ENCODE data around the gene IFI44. TPM values are rescaled to one million over a fixed set of nuclear protein-coding genes. Genes with fewer than 3 reads are reported as not detected.
A peak's percentile ranks its signal among the peaks of the same experiment; 100 is the strongest.

The IFI44 gene
- total and polyA plus RNA-seq, 2 donors (not counting 3 experiments of a cell fraction or from before 2014, with no cell fraction given): 11.8 to 12.3 TPM

- no TSS peak for BruUV-seq (replicated peaks)
- Histone ChIP-seq H3K9me1 (replicated peaks; ENCODE audit: control insufficient read depth, extremely low read depth, insufficient read depth, low read length) (no peaks in the 10 kb centered on the region), H3K4me3 (replicated peaks in 1 of 3; ENCODE audit: insufficient read depth in 1 of 3, low read depth in 1 of 3, low read length in 3 of 3) (no peak overlapping the region), H3K9ac (replicated peaks; ENCODE audit: extremely low read depth, insufficient read depth, low read length) (no peak overlapping the region), H3K9me3 (replicated peaks; ENCODE audit: control insufficient read depth, insufficient read depth, low read length) (no peaks in the 10 kb centered on the region), H3K4me2 (ENCODE audit: insufficient read depth, low read length) (no peak overlapping the region), H4K20me1 (replicated peaks; ENCODE audit: control insufficient read depth, extremely low read depth, insufficient read depth, low read length) (no peaks in the 10 kb centered on the region), H3K4me1 (ENCODE audit: control insufficient read depth, extremely low read depth, insufficient read depth, low read length) (no peaks in the 10 kb centered on the region), H3K27me3 (ENCODE audit: control insufficient read depth in 2 of 2, insufficient read depth in 2 of 2, low read length in 2 of 2) (no peaks in the 10 kb centered on the region), H3K36me3 (ENCODE audit: control insufficient read depth in 2 of 2, extremely low read depth in 1 of 2, insufficient read depth in 2 of 2, low read length in 2 of 2) (no peaks in the 10 kb centered on the region), H3K27ac (ENCODE audit: insufficient read depth, low read depth, low read length) (no peak overlapping the region), H2AFZ (ENCODE audit: low read depth, low read length) (peak overlapping the region; percentile 44), H3K79me2 (ENCODE audit: control insufficient read depth, insufficient read depth, low read length) (no peaks in the 10 kb centered on the region)
- intact Hi-C loops (cut with micrococcal nuclease) (no loop called here), dilution Hi-C loops (cut with MboI; ENCODE audit: extremely low pct_ligation_motif_present, low sequenced_read_pairs) (no loop called here)
- TF ChIP-seq CTCF (IDR thresholded peaks at IDR 0.05; ENCODE audit: extremely low read depth in 1 of 2, insufficient read depth in 1 of 2, low read depth in 1 of 2, low read length in 2 of 2) (no peak), FOS (IDR thresholded peaks at IDR 0.05; ENCODE audit: borderline replicate concordance, insufficient read depth, low read length) (no peak), EZH2 (IDR thresholded peaks at IDR 0.05; ENCODE audit: borderline replicate concordance, low read depth, low read length, severe bottlenecking) (no peak), MYC (IDR thresholded peaks at IDR 0.05; ENCODE audit: low read depth, low read length) (no peak), GATA2 (IDR thresholded peaks at IDR 0.05; ENCODE audit: insufficient read depth, insufficient read length, low read depth, low read length) (no peak), POLR2A (IDR thresholded peaks at IDR 0.05; ENCODE audit: low read depth, low read length) (no peak), POLR2AphosphoS5 (IDR thresholded peaks at IDR 0.05; ENCODE audit: insufficient read depth, low read depth, low read length) (no peak), JUN (IDR thresholded peaks at IDR 0.05; ENCODE audit: borderline replicate concordance, insufficient read depth, insufficient read length, low read depth) (no peak)
- ChIA-PET POLR2A (no interaction called here), CTCF (interaction anchor here (1.3 to 1.6 kb wide), 2 partner anchors 23 to 157 kb away, joined by 3 read pairs; no protein-coding TSS in a partner anchor)
- DNase-seq (ENCODE audit: low read depth, low spot score) (no peak), FAIRE-seq (no peak)
These were observed 32.9 kb downstream of the IFI44 start for GRCh38 chr1:78682496-78682895.

All from endothelial cell of umbilical vein (primary cell).